ENCODE measurements around the gene CPEB4.
A peak's percentile ranks its signal among the peaks of the same experiment; 100 is the strongest.

The CPEB4 gene

GRCh38 chr5:173882632-173883031 lies 5.5 kb upstream of the CPEB4 start:
- H2AFZ ChIP-seq (ENCODE audit: insufficient read depth, low read length, poor library complexity) = no peak overlapping the region
- H3K9me3 ChIP-seq (ENCODE audit: insufficient read depth, low read depth, low read length) = no peaks in the 10 kb centered on the region
- H4K91ac ChIP-seq (ENCODE audit: low read depth, low read length) = no peak overlapping the region
- no peak overlapping the region for H3K14ac ChIP-seq (ENCODE audit: low read length)
- no peak overlapping the region for H4K8ac ChIP-seq (ENCODE audit: low read depth, low read length)
- no peak overlapping the region for H3K4ac ChIP-seq (ENCODE audit: low read depth, low read length)
- no peak overlapping the region for H2BK5ac ChIP-seq (ENCODE audit: low read depth, low read length, poor library complexity)
- no peak overlapping the region for H2BK12ac ChIP-seq (ENCODE audit: low read length)
- no peaks in the 10 kb centered on the region for H3K36me3 ChIP-seq (ENCODE audit: control insufficient read depth in 1 of 2, insufficient read depth in 2 of 2, low read length in 2 of 2)
- peak; percentile 73 to 94 for DNase-seq
- no peak overlapping the region for H3K9ac ChIP-seq (ENCODE audit: low read length)
- no peak overlapping the region for H4K12ac ChIP-seq (ENCODE audit: low read depth, low read length)
- no peak overlapping the region for H3K18ac ChIP-seq (ENCODE audit: low read length)
- H3K27me3 ChIP-seq (ENCODE audit: insufficient read depth, low read length) = no peaks in the 10 kb centered on the region
- H2AK5ac ChIP-seq (ENCODE audit: low read length) = no peak overlapping the region
- H3K4me3 ChIP-seq (ENCODE audit: low read depth, low read length) = no peak overlapping the region
- H3K4me2 ChIP-seq (ENCODE audit: low read length) = no peak overlapping the region
- H3K27ac ChIP-seq (ENCODE audit: low read depth, low read length) = no peak overlapping the region
- H2BK120ac ChIP-seq (ENCODE audit: insufficient read depth, low read length, poor library complexity) = no peak overlapping the region
- H3K79me2 ChIP-seq (ENCODE audit: control insufficient read depth, insufficient read depth, low read length, poor library complexity) = peaks cover 1% of the 10 kb centered on the region
- H3K79me1 ChIP-seq (ENCODE audit: low read length) = peaks cover 14% of the 10 kb centered on the region
- H3K4me1 ChIP-seq (ENCODE audit: control insufficient read depth in 1 of 2, insufficient read depth in 2 of 2, low read length in 2 of 2) = peaks cover 3 to 7% of the 10 kb centered on the region in 2 experiments
- H3K23ac ChIP-seq (ENCODE audit: low read length) = no peak overlapping the region

- Histone ChIP-seq H4K12ac (ENCODE audit: low read depth, low read length) (no peak overlapping the region), H3K23ac (ENCODE audit: low read length) (no peak overlapping the region), H3K36me3 (ENCODE audit: control insufficient read depth in 1 of 2, insufficient read depth in 2 of 2, low read length in 2 of 2) (no peaks in the 10 kb centered on the region), H3K4me3 (ENCODE audit: low read depth, low read length) (no peak overlapping the region), H3K27ac (ENCODE audit: low read depth, low read length) (no peak overlapping the region), H4K91ac (ENCODE audit: low read depth, low read length) (peak overlapping the region; percentile 41), H3K27me3 (ENCODE audit: insufficient read depth, low read length) (no peaks in the 10 kb centered on the region), H3K9me3 (ENCODE audit: insufficient read depth, low read depth, low read length) (no peaks in the 10 kb centered on the region), H3K4ac (ENCODE audit: low read depth, low read length) (no peak overlapping the region), H4K8ac (ENCODE audit: low read depth, low read length) (peak overlapping the region; percentile 3), H2BK5ac (ENCODE audit: low read depth, low read length, poor library complexity) (peak overlapping the region; percentile 62), H3K4me2 (ENCODE audit: low read length) (no peak overlapping the region), H3K18ac (ENCODE audit: low read length) (peak overlapping the region; percentile 14), H3K4me1 (ENCODE audit: control insufficient read depth in 1 of 2, insufficient read depth in 2 of 2, low read length in 2 of 2) (peaks cover 3 to 7% of the 10 kb centered on the region in 2 experiments), H2AK5ac (ENCODE audit: low read length) (no peak overlapping the region), H2BK12ac (ENCODE audit: low read length) (peak overlapping the region; percentile 29), H3K14ac (ENCODE audit: low read length) (peak overlapping the region; percentile 55), H2AFZ (ENCODE audit: insufficient read depth, low read length, poor library complexity) (no peak overlapping the region), H2BK120ac (ENCODE audit: insufficient read depth, low read length, poor library complexity) (peak overlapping the region; percentile 79), H3K79me1 (ENCODE audit: low read length) (peaks cover 16% of the 10 kb centered on the region), H3K79me2 (ENCODE audit: control insufficient read depth, insufficient read depth, low read length, poor library complexity) (peaks cover 3% of the 10 kb centered on the region), H3K9ac (ENCODE audit: low read length) (no peak overlapping the region)
- no peak for DNase-seq
- WGBS (ENCODE audit: extremely low coverage, insufficient coverage, insufficient read length) = no CpG with 5 or more reads among the region's 3 CpGs
Observed at GRCh38 chr5:173883347-173883924, 4.7 kb upstream of the CPEB4 start.

DNA sequence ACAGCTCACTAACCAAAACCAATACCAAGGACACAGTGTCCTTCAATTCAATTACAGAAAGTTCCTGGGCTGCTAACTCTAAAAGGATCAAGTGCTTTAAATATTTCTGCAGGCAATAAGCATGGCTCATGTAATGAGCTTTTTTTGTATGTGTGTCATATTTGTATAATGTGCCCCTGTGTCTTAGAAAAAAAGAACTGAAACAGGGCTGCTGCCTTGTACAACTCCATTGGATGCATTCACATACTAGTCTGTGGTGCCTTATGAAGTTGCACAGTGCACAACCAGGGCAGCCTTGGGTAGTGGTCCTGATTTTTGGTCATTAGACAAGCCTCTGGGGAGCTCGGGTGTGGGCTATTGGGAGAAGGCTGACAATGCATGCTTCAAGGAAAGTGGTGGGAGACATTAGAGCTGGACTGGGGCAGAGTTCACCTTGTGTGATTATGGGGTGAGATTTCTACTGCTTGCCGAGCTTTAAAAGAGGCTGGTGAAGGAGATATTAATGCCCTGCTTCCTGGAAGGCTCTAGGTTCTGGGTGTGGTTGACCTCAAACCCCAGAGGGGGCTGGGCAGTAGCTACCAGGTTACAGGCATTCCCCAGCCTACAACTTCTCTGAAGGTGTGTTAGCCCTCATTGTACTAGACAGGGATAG lies 3.6 kb upstream of the CPEB4 start:
- H3K27ac ChIP-seq (ENCODE audit: low read depth, low read length) = no peak overlapping the region
- peak overlapping the region; percentile 90 for H3K18ac ChIP-seq (ENCODE audit: low read length)
- no peaks in the 10 kb centered on the region for H3K9me3 ChIP-seq (ENCODE audit: insufficient read depth, low read depth, low read length)
- H3K4me2 ChIP-seq (ENCODE audit: low read length) = no peak overlapping the region
- no peak overlapping the region for H2AK5ac ChIP-seq (ENCODE audit: low read length)
- peaks cover 20% of the 10 kb centered on the region for H3K79me1 ChIP-seq (ENCODE audit: low read length)
- no peak overlapping the region for H3K9ac ChIP-seq (ENCODE audit: low read length)
- peaks cover 3 to 7% of the 10 kb centered on the region in 2 experiments for H3K4me1 ChIP-seq (ENCODE audit: control insufficient read depth in 1 of 2, insufficient read depth in 2 of 2, low read length in 2 of 2)
- peak overlapping the region; percentile 52 for H3K4ac ChIP-seq (ENCODE audit: low read depth, low read length)
- H3K27me3 ChIP-seq (ENCODE audit: insufficient read depth, low read length) = no peaks in the 10 kb centered on the region
- H2BK5ac ChIP-seq (ENCODE audit: low read depth, low read length, poor library complexity) = peak overlapping the region; percentile 6
- H3K79me2 ChIP-seq (ENCODE audit: control insufficient read depth, insufficient read depth, low read length, poor library complexity) = peaks cover 7% of the 10 kb centered on the region
- H3K23ac ChIP-seq (ENCODE audit: low read length) = no peak overlapping the region
- peak overlapping the region; percentile 47 for H4K8ac ChIP-seq (ENCODE audit: low read depth, low read length)
- peak overlapping the region; percentile 85 for H2BK120ac ChIP-seq (ENCODE audit: insufficient read depth, low read length, poor library complexity)
- H2BK12ac ChIP-seq (ENCODE audit: low read length) = peak overlapping the region; percentile 77
- no CpG with 5 or more reads among the region's 2 CpGs for WGBS (ENCODE audit: extremely low coverage, insufficient coverage, insufficient read length)
- H3K14ac ChIP-seq (ENCODE audit: low read length) = peak overlapping the region; percentile 82
- H3K4me3 ChIP-seq (ENCODE audit: low read depth, low read length) = no peak overlapping the region
- peak in 1 of 2 donors; percentile 25 for DNase-seq
- no peak overlapping the region for H4K12ac ChIP-seq (ENCODE audit: low read depth, low read length)
- H3K36me3 ChIP-seq (ENCODE audit: control insufficient read depth in 1 of 2, insufficient read depth in 2 of 2, low read length in 2 of 2) = no peaks in the 10 kb centered on the region
- H2AFZ ChIP-seq (ENCODE audit: insufficient read depth, low read length, poor library complexity) = peak overlapping the region; percentile 52
- H4K91ac ChIP-seq (ENCODE audit: low read depth, low read length) = peak overlapping the region; percentile 70

DNA sequence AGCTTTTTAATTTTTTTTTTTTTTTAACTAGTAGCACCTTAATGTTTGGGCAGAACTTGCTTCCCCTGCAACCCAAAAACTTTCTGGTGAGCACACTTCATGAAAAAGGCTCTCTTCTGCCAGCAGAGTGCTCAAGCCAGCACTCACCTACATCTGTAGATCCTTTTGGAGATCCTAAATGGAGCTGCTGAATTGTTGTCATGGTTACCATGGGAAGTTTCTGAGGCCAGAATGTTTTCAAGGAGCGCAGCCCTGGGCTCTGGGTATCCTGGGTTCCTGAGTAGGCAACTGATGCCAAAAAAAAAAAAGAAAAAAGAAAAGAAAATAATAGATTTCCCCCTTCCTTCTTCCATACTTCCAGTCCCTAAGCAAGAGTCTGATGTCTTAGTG lies 3.1 kb upstream of the CPEB4 start:
- Histone ChIP-seq H2BK5ac (ENCODE audit: low read depth, low read length, poor library complexity) (peak overlapping the region; percentile 6), H4K12ac (ENCODE audit: low read depth, low read length) (no peak overlapping the region), H3K9me3 (ENCODE audit: insufficient read depth, low read depth, low read length) (no peaks in the 10 kb centered on the region), H3K4me3 (ENCODE audit: low read depth, low read length) (no peak overlapping the region), H3K27me3 (ENCODE audit: insufficient read depth, low read length) (no peaks in the 10 kb centered on the region), H3K27ac (ENCODE audit: low read depth, low read length) (no peak overlapping the region), H3K9ac (ENCODE audit: low read length) (no peak overlapping the region), H3K23ac (ENCODE audit: low read length) (no peak overlapping the region), H3K79me2 (ENCODE audit: control insufficient read depth, insufficient read depth, low read length, poor library complexity) (peaks cover 8% of the 10 kb centered on the region), H3K79me1 (ENCODE audit: low read length) (peaks cover 20% of the 10 kb centered on the region), H2BK120ac (ENCODE audit: insufficient read depth, low read length, poor library complexity) (peak overlapping the region; percentile 55), H3K4me2 (ENCODE audit: low read length) (no peak overlapping the region), H2AFZ (ENCODE audit: insufficient read depth, low read length, poor library complexity) (no peak overlapping the region), H3K36me3 (ENCODE audit: control insufficient read depth in 1 of 2, insufficient read depth in 2 of 2, low read length in 2 of 2) (no peaks in the 10 kb centered on the region), H3K4ac (ENCODE audit: low read depth, low read length) (no peak overlapping the region), H4K8ac (ENCODE audit: low read depth, low read length) (no peak overlapping the region), H3K14ac (ENCODE audit: low read length) (no peak overlapping the region), H3K18ac (ENCODE audit: low read length) (no peak overlapping the region), H3K4me1 (ENCODE audit: control insufficient read depth in 1 of 2, insufficient read depth in 2 of 2, low read length in 2 of 2) (peaks cover 3 to 10% of the 10 kb centered on the region in 2 experiments), H2AK5ac (ENCODE audit: low read length) (no peak overlapping the region), H4K91ac (ENCODE audit: low read depth, low read length) (peak overlapping the region; percentile 70), H2BK12ac (ENCODE audit: low read length) (no peak overlapping the region)
- no peak for DNase-seq
- no CpG with 5 or more reads among the region's 1 CpG for whole genome bisulfite sequencing (ENCODE audit: extremely low coverage, insufficient coverage, insufficient read length)
